Osteocyte (in vitro differentiated cells): ENCODE results near the gene YARS2. TPM values are rescaled to one million over a fixed set of nuclear protein-coding genes. Genes with fewer than 3 reads are reported as not detected.

Experiments used
- DNase-seq: peaks from one replicate; pipeline ENCODE4 v3.0.0; 2021; ENCODE audit warnings: mixed read lengths; ENCODE audit not compliant: unreplicated experiment; ENCODE audit errors: extremely low spot score
- H3K27ac Mint-ChIP-seq: one replicate; pipeline ENCODE4 v1.8.0; 2021; ENCODE audit warnings: mild to moderate bottlenecking, mixed read lengths; ENCODE audit not compliant: unreplicated experiment
- H3K27me3 Mint-ChIP-seq: one replicate; pipeline ENCODE4 v1.8.0; 2021; ENCODE audit warnings: mixed read lengths; ENCODE audit not compliant: unreplicated experiment
- H3K36me3 Mint-ChIP-seq: one replicate; pipeline ENCODE4 v1.8.0; 2021; ENCODE audit warnings: mixed read lengths; ENCODE audit not compliant: unreplicated experiment
- H3K4me1 Mint-ChIP-seq: one replicate; pipeline ENCODE4 v1.8.0; 2021; ENCODE audit warnings: mixed read lengths; ENCODE audit not compliant: unreplicated experiment
- H3K4me3 Mint-ChIP-seq: one replicate; pipeline ENCODE4 v1.8.0; 2021; ENCODE audit warnings: mild to moderate bottlenecking, moderate library complexity, mixed read lengths; ENCODE audit not compliant: unreplicated experiment
- H3K9me3 Mint-ChIP-seq: one replicate; pipeline ENCODE4 v1.8.0; 2021; ENCODE audit warnings: mixed read lengths; ENCODE audit not compliant: unreplicated experiment
- CTCF ChIP-seq: fragments of 200-600 bp; sonication (generic); IDR thresholded peaks from 2 replicates; pipeline ENCODE4 v1.5.0; 2021; ENCODE audit warnings: antibody characterized with exemption, mild to moderate bottlenecking, moderate library complexity
- total RNA-seq: library from RNA; stranded (reverse); gene quantifications from 2 replicates; pipeline ENCODE4 v1.2.1, GENCODE V29; 2021

The YARS2 gene
- total RNA-seq, 1 donor from 2014 or later = 13.6 TPM

DNA sequence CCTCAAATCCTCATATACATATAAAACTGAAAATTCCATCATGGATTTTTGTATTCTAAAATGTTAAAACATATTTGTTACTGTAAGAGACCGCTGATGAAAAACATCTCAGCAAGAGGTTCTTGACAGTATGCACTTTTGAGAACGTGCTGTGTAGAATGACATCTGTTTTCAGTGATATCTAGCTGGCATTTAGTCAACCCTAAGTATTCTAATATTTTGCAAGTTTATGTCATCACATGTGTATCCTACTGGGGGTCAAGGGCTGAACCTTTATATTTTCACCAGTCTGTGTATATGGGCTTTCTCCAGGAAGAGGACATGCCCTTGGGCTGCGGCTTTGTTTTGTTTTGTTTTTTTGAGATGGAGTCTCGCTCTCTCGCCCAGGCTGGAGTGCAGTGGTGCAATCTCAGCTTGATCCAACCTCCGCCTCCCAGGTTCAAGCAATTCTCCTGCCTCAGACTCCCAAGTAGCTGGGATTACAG, 22.0 kb upstream of the YARS2 start:
- Mint-ChIP-seq H3K36me3 (no peaks in the 10 kb centered on the region), H3K27me3 (peaks cover 28% of the 10 kb centered on the region), H3K4me3 (no peak overlapping the region), H3K4me1 (no peaks in the 10 kb centered on the region), H3K9me3 (no peaks in the 10 kb centered on the region), H3K27ac (no peak overlapping the region)
- no peak for DNase-seq
- no peak for TF ChIP-seq CTCF

- peaks cover 32% of the 10 kb centered on the region for H3K27me3 Mint-ChIP-seq
- H3K9me3 Mint-ChIP-seq = no peaks in the 10 kb centered on the region
- no peak overlapping the region for H3K27ac Mint-ChIP-seq
- no peak for TF ChIP-seq CTCF
- no peaks in the 10 kb centered on the region for H3K36me3 Mint-ChIP-seq
- H3K4me1 Mint-ChIP-seq = no peaks in the 10 kb centered on the region
- no peak for DNase-seq
- H3K4me3 Mint-ChIP-seq = no peak overlapping the region
These were observed 21.5 kb upstream of the YARS2 start for GRCh38 chr12:32777159-32777558.

DNA sequence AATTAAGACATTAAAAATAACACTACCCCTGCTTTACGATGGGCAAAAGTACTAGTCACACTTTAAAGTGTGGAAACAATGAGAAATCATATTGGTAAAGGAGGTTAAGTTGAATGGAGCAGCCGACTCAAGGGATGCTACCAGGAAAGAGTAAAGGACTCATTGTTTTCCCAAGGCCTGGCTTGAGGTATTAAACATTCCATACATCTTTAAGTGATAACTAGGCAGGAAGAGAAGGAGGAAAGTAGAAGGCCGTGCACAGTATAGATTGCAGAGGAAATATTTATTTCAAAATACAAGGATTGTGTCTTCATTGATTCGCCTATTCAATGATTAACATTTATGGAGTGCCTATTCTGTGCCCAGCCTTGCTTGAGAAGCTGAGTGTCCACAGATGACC, 20.6 kb upstream of the YARS2 start:
- peaks cover 30% of the 10 kb centered on the region for H3K27me3 Mint-ChIP-seq
- H3K36me3 Mint-ChIP-seq = no peaks in the 10 kb centered on the region
- no peaks in the 10 kb centered on the region for H3K9me3 Mint-ChIP-seq
- no peak for DNase-seq
- H3K4me1 Mint-ChIP-seq = no peaks in the 10 kb centered on the region
- H3K27ac Mint-ChIP-seq = no peak overlapping the region
- TF ChIP-seq CTCF = no peak
- no peak overlapping the region for H3K4me3 Mint-ChIP-seq

DNA sequence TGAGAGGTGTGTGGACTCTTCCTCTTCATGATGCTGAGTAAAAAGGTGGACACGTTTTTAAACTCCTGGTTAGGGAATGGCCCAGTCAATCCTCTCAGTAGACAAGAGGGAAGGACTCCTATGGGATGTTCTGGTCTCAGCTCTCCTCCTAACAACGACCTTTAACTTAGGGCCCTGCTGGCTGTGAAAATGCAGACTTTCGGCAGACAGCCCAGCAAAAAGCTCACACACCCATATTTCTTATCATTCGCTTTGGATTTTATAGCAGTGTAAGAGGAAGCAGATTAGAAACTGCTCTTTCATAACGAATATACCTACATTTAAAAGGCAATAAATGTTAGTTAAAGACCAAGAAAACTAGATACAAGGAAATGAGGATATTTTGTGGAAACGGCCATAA, 18.0 kb upstream of the YARS2 start:
- Mint-ChIP-seq H3K4me3 (no peak overlapping the region), H3K36me3 (no peaks in the 10 kb centered on the region), H3K9me3 (no peaks in the 10 kb centered on the region), H3K4me1 (no peaks in the 10 kb centered on the region), H3K27me3 (peaks cover 21% of the 10 kb centered on the region), H3K27ac (no peak overlapping the region)
- DNase-seq = no peak
- no peak for TF ChIP-seq CTCF

- Mint-ChIP-seq H3K9me3 (no peaks in the 10 kb centered on the region), H3K4me3 (no peak overlapping the region), H3K36me3 (no peaks in the 10 kb centered on the region), H3K27me3 (peaks cover 24% of the 10 kb centered on the region), H3K4me1 (no peaks in the 10 kb centered on the region), H3K27ac (no peak overlapping the region)
- no peak for TF ChIP-seq CTCF
- DNase-seq = no peak
These were observed 14.4 kb upstream of the YARS2 start for GRCh38 chr12:32770141-32770540.
